COR-L47 (cell line): ENCODE data around the gene FSTL1.
"Not testable (repeated sequence)": the region's sequence is repeated elsewhere in the genome, so short reads cannot be mapped to it uniquely, and the experiment has no call there.

ENCODE experiments used
- DNase-seq: peaks from one replicate; lab custom pipeline; 2025; lab: John Stamatoyannopoulos, UW

FSTL1 gene

GRCh38 chr3:120417272-120417911 lies 33.4 kb downstream of the FSTL1 start:
- DNase-seq = peak; percentile 97

- peak; percentile 39 for DNase-seq
Measured at GRCh38 chr3:120416868-120417267, 33.9 kb downstream of the FSTL1 start.

DNA sequence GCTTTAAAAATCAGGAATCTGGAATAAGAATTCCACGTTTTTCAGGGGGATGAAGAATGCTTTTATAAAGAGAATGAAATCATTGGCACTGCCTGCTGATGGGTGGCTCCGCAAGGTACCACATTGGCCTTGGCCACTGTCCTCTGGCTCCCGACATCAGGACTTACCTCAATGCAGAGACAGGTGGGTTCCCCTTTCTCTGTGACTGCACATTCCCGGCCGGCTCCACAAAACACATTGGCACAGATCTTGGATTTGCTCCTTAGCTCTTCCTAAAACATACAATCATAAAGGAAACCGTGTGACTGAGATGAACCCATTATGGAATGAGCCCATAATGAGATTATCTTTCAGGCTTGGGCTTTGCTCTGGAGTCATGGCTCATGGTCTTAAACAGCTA lies 35.0 kb downstream of the FSTL1 start:
- no peak for DNase-seq

DNA sequence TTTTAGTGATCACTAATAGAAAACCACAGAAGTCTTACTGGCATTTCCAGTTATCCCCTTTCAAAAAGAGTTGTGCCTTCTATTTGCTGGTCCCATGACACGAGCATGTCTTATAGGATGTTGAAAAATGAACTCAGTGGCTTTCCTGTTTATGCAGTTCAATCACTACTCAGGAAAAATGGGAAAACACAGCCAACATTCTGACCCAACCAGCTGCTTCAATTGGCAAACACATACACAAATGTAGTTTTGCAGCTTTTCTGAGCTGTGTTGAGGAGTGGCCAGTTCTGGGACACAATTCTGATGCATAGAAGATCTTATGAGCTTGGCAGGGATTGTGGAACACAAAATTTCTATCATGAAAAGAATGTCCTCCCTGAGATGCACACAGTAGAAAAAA lies 40.3 kb downstream of the FSTL1 start:
- DNase-seq = no peak

GRCh38 chr3:120410116-120410515 lies 40.7 kb downstream of the FSTL1 start:
- no peak for DNase-seq

DNA sequence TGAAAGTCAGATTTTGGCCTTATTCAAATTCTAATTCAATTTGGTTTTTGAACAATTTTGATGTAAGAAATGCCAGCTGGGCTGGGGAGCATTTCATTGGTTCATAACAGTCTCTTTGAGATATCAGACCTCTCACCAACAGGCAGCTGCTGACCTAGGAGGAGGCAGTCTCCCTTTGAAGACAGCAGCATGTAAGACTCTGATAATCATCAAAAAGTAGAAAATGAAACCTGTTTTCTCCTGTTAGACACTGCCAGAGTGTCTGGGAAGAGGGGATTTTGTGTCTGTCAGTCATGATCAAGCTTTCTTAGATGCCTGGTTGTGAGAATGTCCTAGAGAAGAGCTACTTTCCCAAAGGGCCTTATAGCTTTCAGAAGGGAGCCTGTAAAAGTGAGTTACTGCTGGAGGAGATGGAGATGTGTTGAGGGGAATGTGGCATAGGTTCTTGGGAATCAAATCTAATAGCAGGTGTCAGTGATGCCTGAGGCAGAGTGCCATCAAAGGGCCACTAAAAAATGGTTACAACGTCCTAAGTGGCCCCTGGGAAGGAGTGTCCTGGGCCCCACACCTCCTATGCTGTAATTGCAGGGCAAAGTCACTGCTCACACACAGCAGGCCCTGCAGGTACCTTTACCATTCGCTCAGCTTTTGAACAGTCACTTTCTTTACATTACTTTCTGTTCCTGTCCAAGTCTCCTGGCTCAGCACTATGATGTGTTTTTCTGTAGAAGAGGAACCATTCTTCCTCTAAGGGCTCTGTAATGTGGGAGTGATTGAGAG lies 43.1 kb downstream of the FSTL1 start:
- no peak for DNase-seq

- DNase-seq = no peak
Measured at GRCh38 chr3:120404876-120405275, 45.9 kb downstream of the FSTL1 start.

- no peak for DNase-seq
Measured at GRCh38 chr3:120402257-120402656, 48.5 kb downstream of the FSTL1 start.

DNA sequence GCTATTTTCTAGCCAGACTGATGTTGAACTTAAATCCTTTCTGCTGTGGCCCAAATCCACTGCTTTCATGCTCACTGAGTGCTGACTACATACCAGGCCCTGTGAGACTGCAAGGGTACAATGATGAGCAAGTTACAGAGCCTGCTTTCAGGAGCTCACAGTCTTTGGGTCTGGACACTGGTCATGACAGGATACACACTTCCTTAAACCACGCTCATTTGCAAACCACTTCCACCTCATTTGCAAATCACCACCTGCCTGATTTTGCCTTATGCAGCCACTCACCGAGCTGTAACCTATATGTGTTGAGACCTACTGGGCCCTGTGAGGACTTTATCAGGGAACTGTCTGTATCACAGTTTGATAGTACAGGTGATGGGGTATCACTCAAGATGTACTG lies 51.4 kb downstream of the FSTL1 start:
- DNase-seq = no peak

DNA sequence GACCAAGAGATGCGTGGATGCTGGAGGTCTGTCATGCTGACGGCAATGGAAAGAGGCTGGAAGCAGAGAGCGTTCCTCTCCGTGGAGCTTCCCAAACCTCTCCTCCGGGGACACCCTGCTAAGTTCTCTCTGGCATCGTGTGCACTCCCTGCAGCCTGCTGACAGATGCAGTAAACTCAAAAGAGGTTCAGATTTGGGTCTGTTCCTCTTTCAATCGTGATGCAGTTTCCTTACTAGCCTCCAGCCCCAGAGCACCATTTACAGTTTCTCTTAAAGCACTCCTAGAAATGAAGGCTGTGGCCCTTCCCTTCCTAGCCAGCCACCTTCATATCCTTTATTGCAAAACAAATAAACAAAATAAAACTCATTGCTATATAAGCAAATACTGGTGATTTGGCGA lies 54.3 kb downstream of the FSTL1 start:
- DNase-seq = no peak

DNA sequence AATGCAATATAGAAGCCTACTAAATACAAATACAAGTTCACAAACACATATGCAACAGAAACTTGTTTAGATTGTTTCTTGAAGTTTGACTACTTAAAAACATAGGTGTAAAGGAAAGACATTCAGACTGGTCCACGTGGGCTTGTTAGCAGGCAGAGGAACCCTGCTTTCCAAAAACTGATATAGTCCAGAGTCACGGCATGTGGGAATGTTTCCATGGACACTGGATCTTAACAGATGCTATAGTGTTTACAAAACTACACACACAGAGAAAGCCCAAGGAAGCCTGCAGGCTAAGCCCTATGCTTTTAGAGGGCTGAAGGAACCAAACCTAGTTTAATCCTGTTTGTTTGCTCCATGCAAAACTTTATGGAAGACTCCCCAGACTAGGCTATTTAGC lies 56.4 kb downstream of the FSTL1 start:
- DNase-seq = no peak

- DNase-seq = no peak
Measured at GRCh38 chr3:120393761-120394160, 57.0 kb downstream of the FSTL1 start.

DNA sequence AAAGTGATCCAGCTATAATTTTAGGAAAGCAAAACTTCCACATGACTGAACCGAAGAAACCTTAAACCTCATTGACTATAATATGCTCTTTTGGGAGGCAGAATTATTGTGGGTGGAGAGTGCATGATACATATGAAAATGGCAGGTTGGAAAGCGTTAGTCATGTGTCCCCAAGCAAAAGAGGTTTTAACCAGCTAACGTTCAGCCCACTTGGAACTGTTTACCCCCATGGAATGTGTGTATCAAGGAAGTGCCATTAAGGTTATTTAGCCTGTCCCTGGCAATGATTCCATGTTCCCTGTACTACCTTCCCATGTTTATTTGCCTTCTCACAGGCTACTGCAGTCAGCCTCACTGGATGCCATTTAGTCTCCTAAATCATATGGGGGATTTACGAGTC lies 57.5 kb downstream of the FSTL1 start:
- DNase-seq = no peak

DNA sequence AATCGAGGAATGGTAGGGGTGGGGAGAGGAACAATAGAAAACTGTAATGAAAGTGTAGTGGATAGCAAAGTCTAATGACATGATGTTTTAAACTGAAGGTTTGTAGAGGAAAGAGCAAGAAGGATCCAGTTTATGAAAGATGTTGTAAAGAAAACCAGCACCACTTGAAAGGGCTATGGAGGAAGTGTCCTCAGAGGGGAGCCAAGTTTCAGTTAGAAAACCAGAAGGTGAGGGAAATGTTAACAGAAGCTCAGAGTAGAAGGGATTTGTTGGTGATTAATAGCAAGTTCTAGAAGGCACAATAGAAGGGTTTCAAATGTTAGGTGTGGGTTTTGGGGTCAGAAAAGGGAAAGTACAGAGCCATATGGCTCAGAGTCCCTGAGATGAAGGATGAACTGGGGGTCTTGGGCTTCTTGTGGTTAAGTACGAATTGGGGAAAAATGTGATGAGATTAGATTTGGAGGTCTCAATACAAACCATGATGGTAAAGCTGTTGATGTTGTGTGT lies 67.8 kb downstream of the FSTL1 start:
- no peak for DNase-seq

- no peak for DNase-seq
Measured at GRCh38 chr3:120381503-120381902, 69.3 kb downstream of the FSTL1 start.

DNA sequence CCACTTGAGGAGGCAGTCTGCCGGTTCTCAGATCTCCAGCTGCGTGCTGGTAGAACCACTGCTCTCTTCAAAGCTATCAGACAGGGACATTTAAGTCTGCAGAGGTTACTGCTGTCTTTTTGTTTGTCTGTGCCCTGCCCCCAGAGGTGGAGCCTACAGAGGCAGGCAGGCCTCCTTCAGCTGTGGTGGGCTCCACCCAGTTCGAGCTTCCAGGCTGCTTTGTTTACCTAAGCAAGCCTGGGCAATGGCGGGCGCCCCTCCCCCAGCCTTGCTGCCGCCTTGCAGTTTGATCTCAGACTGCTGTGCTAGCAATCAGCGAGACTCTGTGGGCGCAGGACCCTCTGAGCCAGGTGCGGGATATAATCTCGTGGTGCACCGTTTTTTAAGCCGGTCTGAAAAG lies 72.8 kb downstream of the FSTL1 start:
- not testable (repeated sequence) for DNase-seq

DNA sequence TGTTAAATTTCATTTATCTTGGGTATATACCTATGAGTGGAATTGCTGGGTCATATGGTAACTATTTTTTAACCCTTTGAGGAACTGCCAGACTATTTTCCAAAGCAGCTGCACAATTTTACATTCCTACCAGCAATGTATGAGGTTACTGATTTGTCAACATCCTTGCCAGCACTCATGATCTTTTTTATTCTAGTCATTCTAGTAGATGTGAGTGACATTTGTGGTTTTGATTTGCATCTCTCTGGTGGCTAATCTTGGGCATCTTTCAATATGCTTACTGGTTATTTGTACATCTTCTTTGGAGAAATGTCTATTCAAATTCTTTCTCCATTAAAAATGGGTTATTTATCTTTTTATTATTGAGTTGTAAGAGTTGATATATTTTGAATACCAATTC lies 80.3 kb downstream of the FSTL1 start:
- no peak for DNase-seq

DNA sequence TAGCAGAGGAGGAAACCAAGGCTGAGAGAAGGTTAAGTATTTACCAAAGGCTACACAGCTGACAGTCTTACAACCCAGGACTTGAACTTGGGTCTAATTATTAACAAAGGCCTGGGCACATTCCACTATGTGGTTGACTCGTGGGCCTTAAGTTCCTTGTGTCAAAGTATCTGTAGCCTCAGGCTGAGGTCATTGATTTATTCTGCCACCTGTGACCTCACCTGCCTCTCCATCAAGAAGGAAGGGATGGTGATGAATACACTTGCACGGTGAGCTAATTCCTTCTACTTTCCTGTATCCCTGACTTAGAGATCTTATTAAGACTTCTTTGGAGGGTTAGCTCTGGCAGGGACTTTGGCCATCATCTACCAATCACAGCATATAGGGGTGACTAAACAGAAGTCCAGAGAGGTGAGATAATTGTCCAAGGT lies 81.7 kb downstream of the FSTL1 start:
- no peak for DNase-seq

- DNase-seq = no peak
Measured at GRCh38 chr3:120368172-120368571, 82.6 kb downstream of the FSTL1 start.

GRCh38 chr3:120364821-120365220 lies 86.0 kb downstream of the FSTL1 start:
- no peak for DNase-seq

DNA sequence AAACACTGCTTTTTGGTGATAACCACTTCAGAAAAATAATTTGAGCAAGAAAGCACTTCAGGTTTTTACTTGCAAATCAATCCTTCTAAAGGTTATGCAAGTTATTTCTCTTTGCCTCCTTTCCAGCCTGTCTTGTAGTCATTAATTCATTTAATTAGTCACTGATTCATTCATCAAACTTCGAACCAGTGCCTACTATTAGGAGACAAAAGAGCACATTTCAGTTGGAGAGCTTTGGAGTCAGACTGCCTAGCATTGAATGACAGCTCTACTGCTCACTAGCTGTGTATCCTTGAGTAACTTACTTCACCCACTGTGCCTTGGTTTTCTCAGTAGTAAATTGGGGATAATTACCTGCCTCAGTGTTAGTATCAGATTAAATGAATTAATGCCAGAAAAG lies 86.7 kb downstream of the FSTL1 start:
- DNase-seq = no peak

GRCh38 chr3:120357807-120358206 lies 93.0 kb downstream of the FSTL1 start:
- no peak for DNase-seq

DNA sequence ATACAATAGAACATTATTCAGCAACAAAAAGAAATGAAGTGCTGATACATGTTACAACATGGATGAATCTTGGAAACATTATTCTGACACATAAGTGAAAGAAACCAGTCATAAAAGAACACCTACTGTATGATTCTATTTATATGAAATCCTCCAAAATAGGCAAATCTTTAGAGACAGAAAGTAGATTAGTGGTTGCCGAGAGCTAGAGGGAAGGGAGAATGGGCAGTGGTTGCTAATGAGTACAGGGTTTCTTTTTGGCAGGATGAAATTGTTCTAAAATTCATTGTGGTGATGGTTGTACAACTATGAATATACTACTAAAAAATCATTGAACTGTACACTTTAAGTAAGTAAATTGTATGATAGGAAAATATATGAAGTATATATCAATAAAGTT lies 95.3 kb downstream of the FSTL1 start:
- DNase-seq = no peak

- DNase-seq = no peak
Measured at GRCh38 chr3:120353463-120353862, 97.3 kb downstream of the FSTL1 start.
